DND-41 (cell line): ENCODE results near the gene GLYATL1.

Source experiments
- ATAC-seq: fragments of 200-7000 bp; cut with Tn5 transposase; 3 replicates; pipeline ENCODE4 v1.9.1; 2021; ENCODE audit warnings: low read depth; ENCODE audit not compliant: insufficient read depth
- DNase-seq: peaks from one replicate; pipeline ENCODE4 v3.0.0-alpha.2; 2020
- H2AFZ ChIP-seq: 2 replicates; pipeline ENCODE4 v1.6.0; 2012; ENCODE audit warnings: low read depth, low read length
- H3K27ac ChIP-seq: 2 replicates; pipeline ENCODE4 v1.5.1; 2012; ENCODE audit warnings: low read length, inconsistent platforms
- H3K27me3 ChIP-seq: fragments of 200-600 bp; sonication (generic); 2 replicates; pipeline ENCODE4 v1.6.0; 2012; ENCODE audit warnings: low read length, mild to moderate bottlenecking, inconsistent platforms; ENCODE audit not compliant: insufficient read depth, poor library complexity
- H3K36me3 ChIP-seq: 2 replicates; pipeline ENCODE4 v1.5.1; 2012; ENCODE audit warnings: low read length, inconsistent platforms; ENCODE audit not compliant: insufficient read depth
- H3K4me1 ChIP-seq: 2 replicates; pipeline ENCODE4 v1.5.1; 2012; ENCODE audit warnings: mild to moderate bottlenecking, low read length; ENCODE audit not compliant: insufficient read depth
- H3K4me2 ChIP-seq: 2 replicates; pipeline ENCODE4 v1.6.0; 2012; ENCODE audit warnings: mild to moderate bottlenecking, moderate library complexity, low read length, inconsistent platforms; ENCODE audit not compliant: insufficient read depth
- H3K4me3 ChIP-seq, 2 experiments: fragments of 200-600 bp in 1 of 2; shearing (Covaris generic) in 1 of 2; 2 replicates each; pipeline ENCODE4 v1.5.1; 2012 to 2016; ENCODE audit warnings: inconsistent platforms in 2 of 2, low read length in 2 of 2, mild to moderate bottlenecking in 2 of 2, low read depth in 1 of 2, moderate library complexity in 1 of 2
- H3K79me2 ChIP-seq: 2 replicates; pipeline ENCODE4 v1.6.0; 2012; ENCODE audit warnings: low read length, inconsistent platforms; ENCODE audit not compliant: insufficient read depth
- H3K9ac ChIP-seq: 2 replicates; pipeline ENCODE4 v1.6.0; 2012; ENCODE audit warnings: low read depth, mild to moderate bottlenecking, inconsistent platforms, low read length, moderate library complexity
- H3K9me3 ChIP-seq: 2 replicates; pipeline ENCODE4 v1.5.1; 2012; ENCODE audit warnings: low read length, moderate library complexity, mild to moderate bottlenecking, inconsistent platforms; ENCODE audit not compliant: insufficient read depth, severe bottlenecking
- H4K20me1 ChIP-seq: 2 replicates; pipeline ENCODE4 v1.6.0; 2012; ENCODE audit warnings: low read length; ENCODE audit not compliant: insufficient read depth
- EZH2 ChIP-seq: IDR thresholded peaks from 3 replicates; pipeline ENCODE4 v1.6.1; 2012; ENCODE audit warnings: borderline replicate concordance, low read depth, mild to moderate bottlenecking, moderate library complexity, low read length, inconsistent platforms; ENCODE audit not compliant: severe bottlenecking
- TF ChIP-seq, protein P1 (sequence below): IDR thresholded peaks from 2 replicates; pipeline ENCODE4 v1.5.1; 2012; ENCODE audit warnings: borderline replicate concordance, low read length, moderate library complexity, mild to moderate bottlenecking; ENCODE audit not compliant: poor library complexity, severe bottlenecking; ENCODE audit errors: extremely low read depth

GLYATL1 gene, protein sequence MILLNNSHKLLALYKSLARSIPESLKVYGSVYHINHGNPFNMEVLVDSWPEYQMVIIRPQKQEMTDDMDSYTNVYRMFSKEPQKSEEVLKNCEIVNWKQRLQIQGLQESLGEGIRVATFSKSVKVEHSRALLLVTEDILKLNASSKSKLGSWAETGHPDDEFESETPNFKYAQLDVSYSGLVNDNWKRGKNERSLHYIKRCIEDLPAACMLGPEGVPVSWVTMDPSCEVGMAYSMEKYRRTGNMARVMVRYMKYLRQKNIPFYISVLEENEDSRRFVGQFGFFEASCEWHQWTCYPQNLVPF

GRCh38 chr11:58939277-58939676, at the start of gene GLYATL1:
TSS of gene GLYATL1 (plus strand) at chr11:58939488. CDS start at chr11:58947088, 7,600 bp downstream.
- H3K27ac ChIP-seq = no peak within 1 kb of the TSS
- H3K4me2 ChIP-seq = no peak within 1 kb of the TSS
- no peaks in the 10 kb centered on the region for H4K20me1 ChIP-seq
- no peak within 1 kb of the TSS for H3K4me3 ChIP-seq
- no peaks in the 10 kb centered on the region for H3K36me3 ChIP-seq
- no peak for ATAC-seq
- H3K27me3 ChIP-seq = no peaks in the 10 kb centered on the region
- no peaks in the 10 kb centered on the region for H3K79me2 ChIP-seq
- no peak within 1 kb of the TSS for H3K9ac ChIP-seq
- TF ChIP-seq, protein P1, sequence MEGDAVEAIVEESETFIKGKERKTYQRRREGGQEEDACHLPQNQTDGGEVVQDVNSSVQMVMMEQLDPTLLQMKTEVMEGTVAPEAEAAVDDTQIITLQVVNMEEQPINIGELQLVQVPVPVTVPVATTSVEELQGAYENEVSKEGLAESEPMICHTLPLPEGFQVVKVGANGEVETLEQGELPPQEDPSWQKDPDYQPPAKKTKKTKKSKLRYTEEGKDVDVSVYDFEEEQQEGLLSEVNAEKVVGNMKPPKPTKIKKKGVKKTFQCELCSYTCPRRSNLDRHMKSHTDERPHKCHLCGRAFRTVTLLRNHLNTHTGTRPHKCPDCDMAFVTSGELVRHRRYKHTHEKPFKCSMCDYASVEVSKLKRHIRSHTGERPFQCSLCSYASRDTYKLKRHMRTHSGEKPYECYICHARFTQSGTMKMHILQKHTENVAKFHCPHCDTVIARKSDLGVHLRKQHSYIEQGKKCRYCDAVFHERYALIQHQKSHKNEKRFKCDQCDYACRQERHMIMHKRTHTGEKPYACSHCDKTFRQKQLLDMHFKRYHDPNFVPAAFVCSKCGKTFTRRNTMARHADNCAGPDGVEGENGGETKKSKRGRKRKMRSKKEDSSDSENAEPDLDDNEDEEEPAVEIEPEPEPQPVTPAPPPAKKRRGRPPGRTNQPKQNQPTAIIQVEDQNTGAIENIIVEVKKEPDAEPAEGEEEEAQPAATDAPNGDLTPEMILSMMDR = no peak
- H3K4me1 ChIP-seq = no peaks in the 10 kb centered on the region
- H2AFZ ChIP-seq = no peak within 1 kb of the TSS
- H3K9me3 ChIP-seq = no peaks in the 10 kb centered on the region
- DNase-seq = no peak

- no peak for DNase-seq
- Histone ChIP-seq H3K9ac (no peak overlapping the region), H3K4me2 (no peak overlapping the region), H3K79me2 (no peaks in the 10 kb centered on the region), H3K4me3 (no peak overlapping the region), H2AFZ (no peak overlapping the region), H4K20me1 (no peaks in the 10 kb centered on the region), H3K9me3 (no peaks in the 10 kb centered on the region), H3K36me3 (no peaks in the 10 kb centered on the region), H3K27me3 (no peaks in the 10 kb centered on the region), H3K27ac (no peak overlapping the region), H3K4me1 (no peaks in the 10 kb centered on the region)
- ATAC-seq = no peak
- TF ChIP-seq EZH2 = no peak
- TF ChIP-seq, protein P1 = no peak
Measured at GRCh38 chr11:58893899-58894298, 45.4 kb upstream of the GLYATL1 start.

DNA sequence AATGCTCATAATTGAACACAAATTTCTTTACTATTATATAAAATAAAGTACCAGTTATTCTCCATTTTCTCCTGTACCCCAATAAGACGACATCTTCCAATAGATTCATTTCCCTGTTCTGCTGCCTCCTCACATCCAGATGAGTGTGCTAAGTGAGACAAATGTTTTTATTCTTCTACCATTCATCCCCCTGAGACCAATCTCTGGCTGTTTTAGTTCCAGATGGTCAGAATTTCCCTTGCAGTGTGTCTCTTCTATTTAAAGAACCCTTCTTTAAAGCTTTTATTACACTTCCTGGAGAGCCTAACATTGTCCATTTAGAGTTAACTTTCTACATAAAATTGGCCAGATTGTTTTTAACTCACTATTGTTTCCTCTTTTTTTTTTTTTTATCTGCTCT, 41.2 kb upstream of the GLYATL1 start:
- no peak for ATAC-seq
- Histone ChIP-seq H3K27me3 (no peaks in the 10 kb centered on the region), H4K20me1 (no peaks in the 10 kb centered on the region), H3K79me2 (no peaks in the 10 kb centered on the region), H3K4me1 (no peaks in the 10 kb centered on the region), H3K27ac (no peak overlapping the region), H3K36me3 (no peaks in the 10 kb centered on the region), H3K9ac (no peak overlapping the region), H3K9me3 (no peaks in the 10 kb centered on the region), H3K4me3 (no peak overlapping the region), H3K4me2 (no peak overlapping the region), H2AFZ (no peak overlapping the region)
- no peak for DNase-seq
- TF ChIP-seq, protein P1 = no peak
- no peak for TF ChIP-seq EZH2
